Measurements from ENCODE around the gene PIK3R1. TPM values are rescaled to one million over a fixed set of nuclear protein-coding genes. Genes with fewer than 3 reads are reported as not detected.

PIK3R1 gene
- total and polyA plus RNA-seq, 7 donors, result 29.7 to 155 (median 102) TPM

DNA sequence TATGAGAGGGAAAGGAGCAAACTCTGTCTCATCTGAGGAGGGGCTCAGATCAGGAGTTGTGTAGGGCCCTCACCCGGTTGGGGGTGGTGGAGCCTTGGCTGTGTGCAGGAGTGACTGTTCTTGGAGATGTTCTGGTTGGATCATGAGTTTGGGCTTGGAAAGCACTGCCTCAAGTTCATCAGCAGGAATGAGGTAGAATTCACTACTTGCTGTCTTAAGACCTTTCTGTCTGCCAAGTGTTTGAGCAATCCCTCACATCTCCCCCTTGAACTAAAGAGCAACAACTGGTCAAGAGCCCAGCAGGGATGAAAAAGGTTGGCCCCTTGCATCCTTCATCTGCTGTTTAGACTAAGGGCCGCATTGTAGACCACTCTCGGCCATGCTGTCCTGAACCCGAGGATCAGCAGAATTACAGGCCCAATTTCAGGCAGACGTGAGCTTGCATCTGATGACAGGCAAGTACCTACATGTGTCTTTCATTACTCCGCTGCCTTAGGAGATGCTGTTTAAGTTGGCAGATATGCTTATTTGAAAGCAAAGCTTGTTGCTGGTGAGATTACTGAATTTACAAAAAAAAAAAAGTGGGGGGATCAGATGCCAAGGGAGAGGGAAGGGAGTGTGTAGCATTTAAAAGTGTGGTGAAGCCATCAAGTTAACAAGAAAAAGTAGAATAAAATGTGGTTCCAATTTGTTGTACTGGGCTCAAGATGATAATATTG, 36.4 kb downstream of the PIK3R1 start:
- 51 to 68% (median 53%) methylated on average over 6 of the region's 6 CpGs for WGBS, 3 donors
- Histone ChIP-seq H3K27ac (peak overlapping the region; percentile 72), H3K27me3 (ENCODE audit: insufficient read depth in 3 of 3, low read length in 2 of 3) (no peaks in the 10 kb centered on the region), H3K4me1 (peaks cover 88% of the 10 kb centered on the region), H3K36me3 (ENCODE audit: insufficient read depth in 1 of 2, low read depth in 1 of 2) (no peaks in the 10 kb centered on the region), H3K9me3 (no peaks in the 10 kb centered on the region), H3K4me3 (peak overlapping the region; percentile 46)
- ATAC-seq (peak; percentile 42 to 67 (median 51)), DNase-seq (peak in 1 of 2 donors; percentile 50)
- TF ChIP-seq, protein P1, sequence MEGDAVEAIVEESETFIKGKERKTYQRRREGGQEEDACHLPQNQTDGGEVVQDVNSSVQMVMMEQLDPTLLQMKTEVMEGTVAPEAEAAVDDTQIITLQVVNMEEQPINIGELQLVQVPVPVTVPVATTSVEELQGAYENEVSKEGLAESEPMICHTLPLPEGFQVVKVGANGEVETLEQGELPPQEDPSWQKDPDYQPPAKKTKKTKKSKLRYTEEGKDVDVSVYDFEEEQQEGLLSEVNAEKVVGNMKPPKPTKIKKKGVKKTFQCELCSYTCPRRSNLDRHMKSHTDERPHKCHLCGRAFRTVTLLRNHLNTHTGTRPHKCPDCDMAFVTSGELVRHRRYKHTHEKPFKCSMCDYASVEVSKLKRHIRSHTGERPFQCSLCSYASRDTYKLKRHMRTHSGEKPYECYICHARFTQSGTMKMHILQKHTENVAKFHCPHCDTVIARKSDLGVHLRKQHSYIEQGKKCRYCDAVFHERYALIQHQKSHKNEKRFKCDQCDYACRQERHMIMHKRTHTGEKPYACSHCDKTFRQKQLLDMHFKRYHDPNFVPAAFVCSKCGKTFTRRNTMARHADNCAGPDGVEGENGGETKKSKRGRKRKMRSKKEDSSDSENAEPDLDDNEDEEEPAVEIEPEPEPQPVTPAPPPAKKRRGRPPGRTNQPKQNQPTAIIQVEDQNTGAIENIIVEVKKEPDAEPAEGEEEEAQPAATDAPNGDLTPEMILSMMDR (IDR thresholded peaks at IDR 0.05), result no peak
- intact Hi-C loops (cut with DNase I), result loop anchor here (2.0 to 10.0 kb wide), 3 partner anchors 557 to 1007 kb away; no protein-coding TSS in a partner anchor

DNA sequence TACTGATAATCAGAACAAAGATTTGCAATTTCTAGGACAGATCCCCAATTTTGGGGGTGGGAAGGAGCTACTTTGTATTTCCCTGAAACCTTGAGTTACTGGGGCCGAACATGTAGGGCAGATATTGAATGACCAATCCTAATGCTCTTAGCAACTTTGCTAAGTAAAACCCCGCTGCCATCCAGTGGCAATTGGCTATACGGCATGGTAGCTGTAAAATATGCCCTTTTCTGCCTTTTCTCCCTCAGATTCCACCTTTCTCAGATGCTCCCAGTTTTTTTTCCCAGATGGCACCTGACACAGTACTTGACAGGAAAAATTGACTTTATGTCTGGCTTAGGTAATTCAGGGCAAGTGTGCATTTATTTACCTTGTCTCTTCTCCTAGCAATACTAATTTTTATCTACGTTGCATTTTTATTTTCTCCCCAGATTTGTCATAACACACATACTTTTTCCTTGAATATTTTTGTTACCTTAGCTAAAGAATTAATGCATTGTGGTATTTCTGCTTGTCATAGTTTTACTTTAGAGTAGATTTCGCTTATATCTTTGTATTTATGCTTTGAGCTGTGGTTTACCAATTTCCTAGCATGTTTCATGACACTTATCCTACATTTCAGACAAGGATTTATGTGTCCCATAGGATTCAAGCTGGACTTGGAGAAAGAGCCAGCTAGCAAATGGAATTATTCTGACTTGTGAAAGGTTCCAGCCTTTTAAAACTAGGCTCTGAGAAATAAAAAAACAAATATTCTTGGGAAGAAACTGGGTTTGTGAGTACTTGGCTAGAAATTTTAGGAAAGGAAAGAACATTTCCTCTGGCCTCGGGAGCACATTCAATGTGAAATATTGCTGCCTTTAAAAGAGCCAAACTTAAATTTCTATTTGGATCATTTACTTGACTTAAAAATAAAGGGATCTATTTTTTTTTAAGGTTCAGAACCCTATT, 37.4 kb downstream of the PIK3R1 start:
- Histone ChIP-seq H3K9me3 (no peaks in the 10 kb centered on the region), H3K4me1 (peaks cover 94% of the 10 kb centered on the region), H3K4me3 (peak overlapping the region; percentile 46), H3K27me3 (ENCODE audit: insufficient read depth in 3 of 3, low read length in 2 of 3) (no peaks in the 10 kb centered on the region), H3K27ac (peak overlapping the region; percentile 72), H3K36me3 (ENCODE audit: insufficient read depth in 1 of 2, low read depth in 1 of 2) (no peaks in the 10 kb centered on the region)
- ATAC-seq, result peak; percentile 80 to 86 (median 83)
- peak; percentile 32 to 60 for DNase-seq
- intact Hi-C loops (cut with DNase I), result loop anchor here (2.0 to 10.0 kb wide), 3 partner anchors 558 to 1008 kb away; no protein-coding TSS in a partner anchor
- TF ChIP-seq, protein P1 (IDR thresholded peaks at IDR 0.05), result peak; percentile 86
- 28 to 38% (median 32%) methylated on average over 6 of the region's 6 CpGs for WGBS, 3 donors

DNA sequence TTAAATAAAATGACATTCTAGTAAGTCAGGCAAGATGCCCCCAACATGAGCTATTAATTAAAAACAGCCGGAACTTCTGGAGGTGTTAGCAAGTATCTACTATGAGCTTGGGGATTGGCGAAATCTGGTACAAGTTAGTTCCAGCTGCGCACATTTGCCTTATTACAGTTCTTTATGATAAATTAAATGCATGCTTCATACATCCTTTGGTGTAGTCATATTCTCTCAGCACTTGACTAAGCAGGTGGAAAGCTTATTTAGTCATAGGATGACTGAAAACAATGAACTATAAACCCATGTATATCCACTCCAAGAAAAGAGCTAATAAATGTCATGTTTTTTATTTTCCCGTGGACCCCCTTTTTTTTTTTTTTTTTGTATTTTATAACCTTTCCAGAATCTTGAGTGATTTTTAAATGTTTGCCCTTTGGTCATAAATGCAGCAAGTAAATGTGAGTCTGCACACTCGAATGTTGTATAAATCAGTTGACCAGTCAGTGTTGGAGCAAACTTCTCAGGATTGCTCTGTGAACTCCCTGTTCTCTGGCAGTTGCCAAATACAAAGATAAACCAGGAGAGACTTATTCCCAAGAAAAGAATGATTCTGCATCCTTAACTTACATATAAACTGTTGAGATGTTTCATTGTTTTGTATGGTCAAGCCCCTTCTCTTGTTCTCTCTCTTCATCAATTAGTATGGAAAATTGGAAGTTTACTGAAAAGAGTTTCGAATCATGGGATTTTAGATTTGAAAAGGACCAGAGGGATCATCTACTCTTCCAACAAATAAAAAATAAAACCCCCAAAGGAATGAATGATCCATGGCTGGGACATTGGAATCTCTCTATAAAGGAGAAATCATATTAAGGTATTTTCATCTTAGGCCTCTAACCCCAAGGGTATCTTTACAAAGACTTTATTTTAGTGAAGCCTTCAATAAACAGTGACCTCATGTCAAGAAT, 38.3 kb downstream of the PIK3R1 start:
- H3K27me3 ChIP-seq (ENCODE audit: insufficient read depth in 3 of 3, low read length in 2 of 3), result no peaks in the 10 kb centered on the region
- 56 to 68% (median 59%) methylated on average over 6 of the region's 6 CpGs for WGBS, 3 donors
- TF ChIP-seq, protein P1 (IDR thresholded peaks at IDR 0.05), result no peak
- H3K27ac ChIP-seq, result peak overlapping the region; percentile 72
- H3K4me3 ChIP-seq, result peak overlapping the region; percentile 46
- peaks cover 97% of the 10 kb centered on the region for H3K4me1 ChIP-seq
- no peaks in the 10 kb centered on the region for H3K36me3 ChIP-seq (ENCODE audit: insufficient read depth in 1 of 2, low read depth in 1 of 2)
- intact Hi-C loops (cut with DNase I), result loop anchor here (2.0 to 10.0 kb wide), 3 partner anchors 559 to 1009 kb away; no protein-coding TSS in a partner anchor
- no peaks in the 10 kb centered on the region for H3K9me3 ChIP-seq
- no peak for DNase-seq
- ATAC-seq, result no peak

DNA sequence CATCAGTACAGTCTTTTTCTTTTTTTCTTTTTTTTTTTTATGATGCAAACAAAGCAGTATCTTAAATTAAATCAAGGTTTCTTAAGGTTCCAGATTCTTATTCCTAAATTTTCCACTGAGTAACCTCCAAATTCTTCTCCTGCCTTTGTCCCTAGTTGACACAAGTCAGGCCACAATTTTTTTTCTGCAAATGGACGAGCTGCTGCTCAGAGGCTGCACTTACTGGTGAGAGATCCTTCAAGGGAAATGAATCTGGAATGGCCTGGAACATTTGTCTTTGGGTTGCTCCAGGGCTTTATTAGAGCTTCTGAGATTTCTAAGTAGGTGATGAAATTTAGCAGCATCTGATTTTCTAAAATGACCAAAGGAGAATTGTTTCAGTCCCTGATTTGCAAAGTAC, 39.3 kb downstream of the PIK3R1 start:
- peaks cover 97% of the 10 kb centered on the region for H3K4me1 ChIP-seq
- TF ChIP-seq, protein P1 (IDR thresholded peaks at IDR 0.05), result no peak

More for the DNA sequence above, 39.3 kb downstream of the PIK3R1 start:
- no peak for DNase-seq
- 29 to 72% (median 42%) methylated on average over 1 of the region's 1 CpG for WGBS, 3 donors
- Histone ChIP-seq H3K36me3 (ENCODE audit: insufficient read depth in 1 of 2, low read depth in 1 of 2) (no peaks in the 10 kb centered on the region), H3K4me3 (no peak overlapping the region), H3K9me3 (no peaks in the 10 kb centered on the region), H3K27me3 (ENCODE audit: insufficient read depth in 3 of 3, low read length in 2 of 3) (no peaks in the 10 kb centered on the region), H3K27ac (peak overlapping the region; percentile 39)
- ATAC-seq, result no peak
- intact Hi-C loops (cut with DNase I), result loop anchor here (5.0 to 10.0 kb wide), 3 partner anchors 560 to 1010 kb away; no protein-coding TSS in a partner anchor
